HT1080 (cell line): ENCODE results near the gene ZSWIM7. TPM values are rescaled to one million over a fixed set of nuclear protein-coding genes. Genes with fewer than 3 reads are reported as not detected.

Experiments used
- DNase-seq: peaks from one replicate; pipeline ENCODE4 v3.0.0-alpha.2; 2015; ENCODE audit warnings: low read depth
- total RNA-seq: library from RNA; depleted of rRNA; stranded (reverse); fragments of >200 nt; shearing (Covaris generic); gene quantifications from 2 replicates; pipeline ENCODE4 v1.2.3, GENCODE V29; 2014; rRNA removed

ZSWIM7 gene
- total RNA-seq, 1 experiment from 2014 or later, result 30.6 TPM

GRCh38 chr17:15935891-15936290, 63.6 kb downstream of the ZSWIM7 start:
- no peak for DNase-seq

- no peak for DNase-seq
Measured at GRCh38 chr17:15934866-15935265, 64.6 kb downstream of the ZSWIM7 start.

- peak; percentile 32 for DNase-seq
Measured at GRCh38 chr17:15931394-15931793, 68.1 kb downstream of the ZSWIM7 start.

- peak; percentile 37 for DNase-seq
Measured at GRCh38 chr17:15930426-15930825, 69.1 kb downstream of the ZSWIM7 start.

GRCh38 chr17:15929941-15930340, 69.6 kb downstream of the ZSWIM7 start:
- no peak for DNase-seq

- DNase-seq, result no peak
Measured at GRCh38 chr17:15928286-15928785, 71.2 kb downstream of the ZSWIM7 start.

Other genes starting within 250 kb of the ZSWIM7 start
- gene ADORA2B, start 54.6 kb downstream of the ZSWIM7 start, total RNA-seq, result 2.8 and 3.2 TPM in 2 replicates
- 44.6 and 52.9 TPM in 2 replicates for gene TTC19, start 120 bp upstream of the ZSWIM7 start, total RNA-seq
- 49.2 and 58.4 TPM in 2 replicates for gene NCOR1, start 215.8 kb upstream of the ZSWIM7 start, total RNA-seq
- gene PIGL, start 217.5 kb upstream of the ZSWIM7 start, total RNA-seq, result 16.0 and 18.6 TPM in 2 replicates